SIG-M5 (cell line): Measurements from ENCODE around the gene DENND1B.
"Not testable (repeated sequence)": the region's sequence is repeated elsewhere in the genome, so short reads cannot be mapped to it uniquely, and the experiment has no call there.

Source experiments
- DNase-seq: peaks from one replicate; lab custom pipeline; 2025; lab: John Stamatoyannopoulos, UW

Gene DENND1B

GRCh38 chr1:197744979-197745378 lies 30.3 kb downstream of the DENND1B start:
- DNase-seq: no peak

GRCh38 chr1:197743578-197743977 lies 31.7 kb downstream of the DENND1B start:
- no peak for DNase-seq

DNA sequence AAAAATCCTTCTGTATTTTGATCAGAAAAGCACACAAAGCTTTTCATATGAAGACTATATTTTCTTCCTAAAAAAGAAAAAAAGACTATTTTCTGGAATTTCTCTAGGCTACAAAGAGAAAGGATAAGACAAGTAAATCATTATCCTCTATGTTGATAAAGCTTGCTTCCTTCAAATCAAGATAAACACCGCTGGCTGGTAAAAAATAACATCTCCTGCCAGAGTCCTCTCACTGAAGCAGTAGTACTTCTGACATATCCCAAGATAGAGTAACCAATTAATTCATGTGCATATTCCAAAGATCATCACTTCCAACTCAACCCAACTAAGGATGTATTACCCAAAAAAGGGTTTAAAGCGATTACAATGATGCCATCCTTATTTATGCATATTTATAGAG lies 34.3 kb downstream of the DENND1B start:
- DNase-seq: no peak

DNA sequence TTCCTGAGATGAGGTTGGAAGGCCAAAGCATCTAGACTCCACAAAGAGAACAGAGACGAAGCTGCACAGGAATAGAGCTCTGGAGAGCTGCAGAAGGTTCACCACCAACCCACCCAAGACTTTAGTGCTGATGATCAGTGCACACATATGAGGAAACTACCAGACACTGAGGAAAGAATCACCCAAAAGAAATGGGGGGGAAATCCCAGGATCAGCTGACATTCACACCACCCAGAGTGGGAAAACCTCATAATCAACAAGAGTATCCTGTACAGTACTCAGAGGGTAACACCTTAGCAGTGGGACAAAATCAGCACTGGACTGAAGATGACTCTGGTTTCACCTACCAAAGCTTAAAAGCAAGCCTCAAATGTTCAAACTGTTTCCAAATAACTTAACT lies 36.4 kb downstream of the DENND1B start:
- no peak for DNase-seq

DNA sequence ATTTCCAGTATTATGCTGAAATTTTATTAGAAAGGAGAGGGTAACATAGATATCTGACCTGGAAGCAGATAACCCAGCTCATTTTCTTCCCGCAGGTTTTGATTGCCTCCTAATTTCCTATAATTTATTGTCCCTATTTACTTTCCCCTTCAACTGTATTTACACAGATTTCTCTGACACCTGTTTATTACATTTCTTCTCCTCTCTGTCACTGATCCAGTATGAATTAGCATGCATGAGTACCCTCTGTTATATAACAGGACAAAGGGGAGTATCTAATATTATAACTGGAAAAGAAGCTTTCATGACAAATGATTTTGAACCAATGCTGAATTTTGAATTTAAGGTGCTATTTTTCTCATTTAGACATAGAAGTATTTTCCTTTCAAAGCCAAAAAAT lies 37.4 kb downstream of the DENND1B start:
- no peak for DNase-seq

DNA sequence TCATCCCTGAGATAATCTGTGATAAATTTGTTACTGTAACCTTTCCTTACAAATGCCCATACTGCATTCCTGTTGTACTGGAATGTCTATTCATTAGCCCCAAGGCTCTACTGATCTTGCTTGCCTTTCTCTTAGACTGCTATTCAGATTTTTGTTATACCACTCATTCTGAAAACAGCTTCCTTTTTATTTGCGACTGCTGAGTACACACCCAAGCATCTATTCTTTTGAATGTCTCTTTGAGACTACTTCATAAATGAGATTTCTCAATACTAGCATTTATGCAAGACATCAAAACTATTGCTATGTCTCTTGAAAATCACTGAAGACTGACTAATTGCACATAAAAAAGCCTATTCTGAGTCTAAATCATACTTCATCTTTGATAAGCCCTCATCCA lies 38.6 kb downstream of the DENND1B start:
- no peak for DNase-seq

- no peak for DNase-seq
These were observed 39.8 kb downstream of the DENND1B start for GRCh38 chr1:197735461-197735860.

- DNase-seq: no peak
These were observed 42.0 kb downstream of the DENND1B start for GRCh38 chr1:197733324-197733723.

GRCh38 chr1:197732187-197732586 lies 43.1 kb downstream of the DENND1B start:
- no peak for DNase-seq

GRCh38 chr1:197731449-197731848 lies 43.8 kb downstream of the DENND1B start:
- DNase-seq: no peak

GRCh38 chr1:197725976-197726375 lies 49.3 kb downstream of the DENND1B start:
- no peak for DNase-seq

DNA sequence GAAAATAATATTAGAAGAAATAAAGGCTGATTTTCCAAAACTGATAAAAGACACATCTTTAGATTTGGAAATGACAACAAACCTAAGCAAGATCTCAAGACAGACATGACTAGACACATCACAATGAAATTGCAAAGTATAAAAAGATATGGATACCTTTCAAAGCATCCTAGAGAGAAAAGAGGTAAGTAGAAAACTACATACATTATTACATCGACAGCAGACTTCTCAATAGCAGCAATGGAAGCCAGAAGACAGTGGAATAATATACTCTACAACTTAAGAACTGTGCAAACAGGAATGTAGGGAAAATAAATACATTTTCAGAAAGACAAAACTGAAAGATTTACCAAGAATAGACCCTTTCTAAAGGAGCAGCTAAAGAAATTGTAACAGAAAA lies 50.2 kb downstream of the DENND1B start:
- no peak for DNase-seq

DNA sequence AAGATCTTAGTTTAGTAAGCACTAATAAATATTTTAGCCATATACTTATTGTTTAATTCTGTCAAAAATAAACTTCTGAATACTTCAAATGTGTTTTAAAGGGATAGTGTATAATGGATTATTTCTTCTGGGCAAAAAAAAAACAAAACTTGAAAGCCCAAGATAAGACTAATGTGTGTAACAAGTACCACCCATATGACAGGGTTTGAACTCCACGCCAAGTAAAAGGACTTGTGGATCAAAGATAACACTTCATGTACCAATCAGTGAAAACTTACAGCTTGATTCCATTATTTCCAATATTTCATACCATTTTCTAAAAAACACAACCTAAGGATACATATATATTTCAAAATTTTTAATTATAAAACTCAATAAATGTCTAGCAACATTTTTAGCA lies 59.5 kb downstream of the DENND1B start:
- DNase-seq: no peak

GRCh38 chr1:197706601-197707000 lies 68.7 kb downstream of the DENND1B start:
- no peak for DNase-seq

DNA sequence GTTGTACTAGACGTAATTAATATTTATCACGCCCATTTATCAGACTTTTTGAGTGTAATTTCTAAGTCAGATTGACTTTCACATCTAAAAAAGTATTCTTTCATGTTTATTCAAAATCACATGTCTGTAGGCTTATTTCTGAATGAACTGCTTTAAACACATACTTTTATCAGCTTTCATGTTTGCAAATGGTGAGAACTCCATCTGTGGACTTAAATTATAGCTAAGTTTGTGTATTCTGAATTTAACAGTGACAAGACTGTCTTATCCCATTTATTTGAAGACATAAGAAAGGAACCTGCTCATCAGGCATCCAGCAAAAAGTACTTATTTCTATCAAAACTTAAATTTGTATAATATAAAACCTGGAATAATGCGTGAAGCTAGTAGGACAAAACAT lies 69.3 kb downstream of the DENND1B start:
- no peak for DNase-seq

DNA sequence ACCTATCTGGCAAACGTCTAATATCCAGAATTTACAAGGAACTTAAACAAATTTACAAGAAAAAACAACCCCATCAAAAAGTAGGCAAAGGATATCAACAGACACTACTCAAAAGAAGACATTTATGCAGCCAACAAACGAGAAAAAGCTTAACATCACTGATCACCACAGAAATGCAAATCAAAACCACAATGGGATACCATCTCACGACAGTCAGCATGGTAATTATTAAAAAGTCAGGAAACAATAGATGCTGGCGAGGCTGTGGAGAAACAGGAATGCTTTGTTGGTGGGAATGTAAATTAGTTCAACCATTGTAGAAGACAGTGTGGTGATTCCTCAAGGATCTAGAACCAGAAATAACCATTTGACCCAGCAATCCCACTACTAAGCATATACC lies 74.6 kb downstream of the DENND1B start:
- not testable (repeated sequence) for DNase-seq

- DNase-seq: no peak
These were observed 78.9 kb downstream of the DENND1B start for GRCh38 chr1:197696372-197696771.

- DNase-seq: no peak
These were observed 79.3 kb downstream of the DENND1B start for GRCh38 chr1:197695961-197696360.

GRCh38 chr1:197692965-197693364 lies 82.3 kb downstream of the DENND1B start:
- DNase-seq: no peak

DNA sequence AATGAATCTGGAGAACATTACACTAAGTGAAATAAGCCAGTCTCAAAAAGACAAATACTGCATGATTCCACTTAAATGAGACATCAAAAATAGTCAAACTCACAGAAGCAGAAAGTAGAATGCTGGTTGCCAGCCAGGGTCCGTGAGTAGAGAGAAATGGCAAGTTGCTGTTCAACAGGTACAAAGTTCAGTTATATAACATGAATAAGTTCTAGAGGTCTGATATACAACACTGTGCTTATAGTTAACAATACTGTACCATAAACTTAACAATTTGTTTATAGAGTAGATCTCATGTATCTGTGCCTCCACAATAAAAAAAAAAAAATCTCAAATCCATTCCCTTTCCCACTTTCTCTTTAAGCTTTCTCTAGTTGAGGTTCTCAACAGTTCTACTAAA lies 83.5 kb downstream of the DENND1B start:
- DNase-seq: no peak

- DNase-seq: no peak
These were observed 85.2 kb downstream of the DENND1B start for GRCh38 chr1:197690074-197690473.

DNA sequence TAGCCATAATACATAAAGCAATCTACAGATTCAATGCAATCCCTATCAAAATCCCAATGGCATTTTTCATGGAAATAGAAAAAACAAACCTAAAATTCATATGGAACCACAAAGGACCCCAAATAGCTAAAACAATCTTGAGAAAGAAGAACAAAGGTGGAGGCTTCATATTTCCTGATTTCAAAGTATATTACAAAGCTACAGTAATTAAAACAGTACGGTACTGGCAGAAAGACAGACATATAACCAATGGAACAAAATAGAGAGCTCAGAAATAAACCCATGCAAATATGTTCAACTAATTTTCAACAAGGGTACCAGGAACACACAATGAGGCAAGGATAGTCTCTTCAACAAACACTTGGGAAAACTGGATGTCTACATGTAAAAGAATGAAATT lies 87.0 kb downstream of the DENND1B start:
- DNase-seq: no peak

DNA sequence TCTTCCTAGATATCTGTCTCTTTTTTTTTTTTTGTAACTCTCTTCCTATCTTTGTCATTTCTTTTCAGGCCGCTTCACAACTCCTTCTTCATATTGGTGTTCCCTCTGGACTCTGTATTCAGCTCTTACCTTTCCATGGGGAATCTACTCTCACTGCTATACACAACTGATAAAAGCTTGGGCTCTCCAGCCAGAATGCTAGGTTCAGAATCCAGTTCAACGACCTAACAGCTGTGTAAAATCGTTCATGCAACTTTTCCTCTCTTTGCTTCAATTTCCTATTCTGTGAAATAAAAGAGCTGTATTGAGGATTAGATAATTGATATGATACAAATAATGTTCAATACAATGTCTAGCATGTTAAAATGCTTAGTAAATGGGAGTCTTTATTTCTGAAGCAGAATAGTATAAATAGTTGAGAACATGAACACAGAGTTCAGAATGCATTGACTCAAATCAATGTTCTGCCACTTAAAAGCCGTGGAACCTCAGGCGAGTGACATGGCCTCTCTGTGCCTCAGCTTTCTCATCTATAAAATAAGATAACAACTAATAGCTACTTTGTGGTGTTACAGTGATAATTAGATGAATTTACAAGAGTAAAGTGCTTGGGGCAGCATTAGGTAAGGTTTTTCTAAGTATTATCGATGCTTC lies 88.5 kb downstream of the DENND1B start:
- no peak for DNase-seq

DNA sequence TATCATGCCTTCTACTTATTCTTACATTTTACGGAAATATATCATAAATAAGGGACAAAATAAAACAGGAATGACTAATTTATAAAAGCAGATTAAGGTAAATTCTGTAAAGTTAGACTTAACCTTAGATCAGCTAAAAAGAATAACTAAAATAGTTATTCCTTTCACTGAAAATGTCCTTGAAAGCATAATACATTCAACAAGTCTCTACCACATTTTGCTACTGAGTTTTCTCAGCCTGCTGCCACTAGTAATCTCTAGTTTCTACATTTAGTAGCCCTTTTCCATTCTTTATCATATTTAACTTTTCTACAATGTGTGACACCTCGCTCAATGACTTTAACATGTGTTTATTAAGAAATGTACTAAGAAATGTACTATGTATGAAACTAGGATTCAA lies 89.0 kb downstream of the DENND1B start:
- no peak for DNase-seq

GRCh38 chr1:197685785-197686184 lies 89.5 kb downstream of the DENND1B start:
- no peak for DNase-seq
